Parathyroid adenoma (tissue), 2 donors: Measurements from ENCODE around the gene RPS6KA1.
"Not testable (repeated sequence)": the region's sequence is repeated elsewhere in the genome, so short reads cannot be mapped to it uniquely, and the experiment has no call there.

ENCODE experiments used
- H2AFZ ChIP-seq: fragments of 300-600 bp; sonication (generic); one replicate; pipeline ENCODE4 v1.7.0; 2017; ENCODE audit warnings: antibody characterized with exemption, mild to moderate bottlenecking
- H3K27ac ChIP-seq: fragments of 300-600 bp; sonication (generic); one replicate; pipeline ENCODE4 v1.7.0; 2017
- H3K27me3 ChIP-seq: fragments of 300-600 bp; sonication (generic); one replicate; pipeline ENCODE4 v1.7.0; 2017; ENCODE audit warnings: low read length; ENCODE audit not compliant: control insufficient read depth, insufficient read depth
- H3K36me3 ChIP-seq: fragments of 300-600 bp; sonication (generic); one replicate; pipeline ENCODE4 v1.7.0; 2017; ENCODE audit warnings: low read length; ENCODE audit not compliant: control insufficient read depth, insufficient read depth
- H3K4me1 ChIP-seq: fragments of 300-600 bp; sonication (generic); one replicate; pipeline ENCODE4 v1.7.0; 2017; ENCODE audit warnings: control low read depth
- H3K4me2 ChIP-seq: fragments of 300-600 bp; sonication (generic); one replicate; pipeline ENCODE4 v1.7.0; 2017; ENCODE audit warnings: low read length
- H3K4me3 ChIP-seq: fragments of 300-600 bp; sonication (generic); one replicate; pipeline ENCODE4 v1.7.0; 2017; ENCODE audit warnings: low read depth, low read length
- H3K79me2 ChIP-seq: fragments of 300-600 bp; sonication (generic); one replicate; pipeline ENCODE4 v1.7.0; 2017; ENCODE audit warnings: control low read depth
- H3K9ac ChIP-seq: fragments of 300-600 bp; sonication (generic); one replicate; pipeline ENCODE4 v1.7.0; 2017; ENCODE audit warnings: mild to moderate bottlenecking
- H3K9me3 ChIP-seq: fragments of 300-600 bp; sonication (generic); one replicate; pipeline ENCODE4 v1.7.0; 2017; ENCODE audit warnings: low read length; ENCODE audit not compliant: control insufficient read depth
- TF ChIP-seq, protein P1 (sequence below): fragments of 300-600 bp; sonication (generic); IDR thresholded peaks from one replicate; pipeline ENCODE4 v1.7.0; 2017; ENCODE audit warnings: antibody characterized with exemption, mild to moderate bottlenecking
- donor health status: primary hyperparathyroidism.

RPS6KA1 gene

DNA sequence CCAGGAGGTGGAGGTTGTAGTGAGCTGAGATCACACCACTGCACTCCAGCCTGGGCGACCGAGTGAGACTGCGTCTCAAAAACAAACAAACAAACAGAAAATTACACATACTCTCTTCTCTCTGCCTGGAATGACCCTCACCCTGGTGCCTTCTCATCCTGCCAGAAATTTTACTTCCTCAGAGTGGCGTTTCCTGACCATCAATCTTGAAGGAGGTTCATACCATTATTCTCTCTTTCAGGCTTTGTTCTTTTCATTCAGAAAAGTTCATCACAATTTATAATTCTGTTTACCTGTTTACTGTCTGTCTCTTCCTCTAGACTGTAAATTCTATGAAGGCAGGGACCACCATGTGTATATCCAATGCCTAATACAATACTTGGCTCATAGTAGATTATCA, 79.3 kb downstream of the RPS6KA1 start:
- no peaks in the 10 kb centered on the region for H3K79me2 ChIP-seq
- no peak overlapping the region for H2AFZ ChIP-seq
- TF ChIP-seq, protein P1, sequence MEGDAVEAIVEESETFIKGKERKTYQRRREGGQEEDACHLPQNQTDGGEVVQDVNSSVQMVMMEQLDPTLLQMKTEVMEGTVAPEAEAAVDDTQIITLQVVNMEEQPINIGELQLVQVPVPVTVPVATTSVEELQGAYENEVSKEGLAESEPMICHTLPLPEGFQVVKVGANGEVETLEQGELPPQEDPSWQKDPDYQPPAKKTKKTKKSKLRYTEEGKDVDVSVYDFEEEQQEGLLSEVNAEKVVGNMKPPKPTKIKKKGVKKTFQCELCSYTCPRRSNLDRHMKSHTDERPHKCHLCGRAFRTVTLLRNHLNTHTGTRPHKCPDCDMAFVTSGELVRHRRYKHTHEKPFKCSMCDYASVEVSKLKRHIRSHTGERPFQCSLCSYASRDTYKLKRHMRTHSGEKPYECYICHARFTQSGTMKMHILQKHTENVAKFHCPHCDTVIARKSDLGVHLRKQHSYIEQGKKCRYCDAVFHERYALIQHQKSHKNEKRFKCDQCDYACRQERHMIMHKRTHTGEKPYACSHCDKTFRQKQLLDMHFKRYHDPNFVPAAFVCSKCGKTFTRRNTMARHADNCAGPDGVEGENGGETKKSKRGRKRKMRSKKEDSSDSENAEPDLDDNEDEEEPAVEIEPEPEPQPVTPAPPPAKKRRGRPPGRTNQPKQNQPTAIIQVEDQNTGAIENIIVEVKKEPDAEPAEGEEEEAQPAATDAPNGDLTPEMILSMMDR, result no peak
- H3K9ac ChIP-seq, result no peak overlapping the region
- H3K9me3 ChIP-seq, result no peaks in the 10 kb centered on the region
- no peaks in the 10 kb centered on the region for H3K36me3 ChIP-seq
- no peaks in the 10 kb centered on the region for H3K27me3 ChIP-seq
- H3K4me3 ChIP-seq, result no peak overlapping the region
- H3K4me2 ChIP-seq, result no peak overlapping the region
- H3K4me1 ChIP-seq, result no peaks in the 10 kb centered on the region
- no peak overlapping the region for H3K27ac ChIP-seq

DNA sequence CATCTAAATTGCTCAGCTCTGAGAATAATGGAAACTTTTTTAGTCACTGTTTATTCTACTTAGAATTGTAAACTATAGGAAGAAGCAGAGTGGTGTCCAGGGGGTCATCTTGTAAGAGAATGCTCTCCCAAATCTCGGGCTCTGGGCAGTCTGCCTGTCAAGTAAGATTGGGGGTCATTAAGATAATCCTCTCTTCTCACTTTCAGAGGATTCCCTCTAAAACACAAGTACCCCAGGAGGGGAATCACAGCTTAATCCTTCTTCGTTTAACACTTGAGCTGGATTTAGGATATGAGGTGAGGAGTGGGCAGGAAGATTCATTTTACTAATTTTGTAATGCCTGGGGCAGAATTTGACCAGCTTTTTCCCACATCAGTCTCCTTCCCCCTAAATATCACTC, 81.2 kb downstream of the RPS6KA1 start:
- H3K27ac ChIP-seq, result no peak overlapping the region
- no peaks in the 10 kb centered on the region for H3K27me3 ChIP-seq
- TF ChIP-seq, protein P1, result no peak
- no peak overlapping the region for H3K4me3 ChIP-seq
- H3K4me2 ChIP-seq, result no peak overlapping the region
- no peak overlapping the region for H3K9ac ChIP-seq
- H3K4me1 ChIP-seq, result no peaks in the 10 kb centered on the region
- H3K79me2 ChIP-seq, result no peaks in the 10 kb centered on the region
- H2AFZ ChIP-seq, result no peak overlapping the region
- H3K36me3 ChIP-seq, result no peaks in the 10 kb centered on the region
- H3K9me3 ChIP-seq, result no peaks in the 10 kb centered on the region

DNA sequence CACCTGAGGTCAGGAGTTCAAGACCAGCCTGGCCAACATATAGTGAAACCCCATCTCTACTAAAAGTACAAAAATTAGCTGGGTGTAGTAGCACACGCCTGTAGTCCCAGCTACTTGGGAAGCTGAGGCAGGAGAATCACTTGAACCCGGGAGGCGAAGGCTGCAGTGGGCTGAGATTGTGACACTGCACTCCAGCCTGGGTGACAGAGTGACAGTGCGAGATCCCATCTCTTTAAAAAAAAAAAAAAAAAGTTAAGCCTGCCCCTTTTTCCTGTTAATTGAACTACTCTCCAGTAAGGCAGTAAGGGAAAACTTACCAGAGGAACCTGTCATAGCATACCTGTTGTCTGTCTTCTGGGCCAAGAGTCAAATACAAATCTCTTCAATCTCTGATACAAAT, 83.1 kb downstream of the RPS6KA1 start:
- not testable (repeated sequence) for H3K27me3 ChIP-seq, H3K27ac ChIP-seq, H2AFZ ChIP-seq, H3K4me2 ChIP-seq, H3K4me1 ChIP-seq, H3K36me3 ChIP-seq, H3K9me3 ChIP-seq, H3K79me2 ChIP-seq, H3K4me3 ChIP-seq, H3K9ac ChIP-seq

DNA sequence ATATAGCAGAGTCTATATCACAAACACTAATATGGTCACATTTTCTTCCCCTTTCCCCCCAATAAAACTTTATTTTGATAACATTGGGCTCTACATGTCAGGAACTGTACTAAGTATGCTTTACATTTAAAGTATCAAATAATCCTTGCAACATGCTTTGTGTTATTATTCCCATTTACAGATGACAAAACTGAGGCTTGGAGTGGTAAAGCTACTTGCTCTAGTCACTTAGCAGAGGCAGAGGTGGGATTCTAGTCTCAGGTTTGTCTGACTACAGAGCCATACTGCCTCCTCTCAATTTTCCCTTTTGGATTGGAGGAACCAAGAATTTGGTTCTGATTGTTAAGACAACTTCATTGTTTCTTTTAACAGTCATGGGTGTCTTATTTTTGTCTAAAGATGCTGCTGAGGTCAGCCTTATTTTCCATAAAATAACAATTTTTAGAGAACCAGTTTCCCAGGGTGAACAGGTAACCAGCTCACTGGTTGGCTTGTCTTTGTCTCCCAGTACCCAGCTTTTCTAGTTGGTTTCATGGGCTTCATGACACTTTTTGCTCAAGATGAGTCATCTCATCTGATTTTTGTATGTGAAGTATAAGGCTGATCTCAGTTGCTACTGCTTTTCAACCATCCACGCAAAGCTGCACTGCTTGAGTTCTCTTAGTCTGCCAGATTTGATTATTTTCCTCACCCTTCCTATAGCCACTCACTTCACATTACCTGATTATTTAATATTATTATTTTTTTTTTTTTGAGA, 85.3 kb downstream of the RPS6KA1 start:
- H2AFZ ChIP-seq, result no peak overlapping the region
- H3K4me3 ChIP-seq, result no peak overlapping the region
- H3K9ac ChIP-seq, result no peak overlapping the region
- no peaks in the 10 kb centered on the region for H3K27me3 ChIP-seq
- H3K27ac ChIP-seq, result no peak overlapping the region
- H3K79me2 ChIP-seq, result no peaks in the 10 kb centered on the region
- TF ChIP-seq, protein P1, result no peak
- H3K9me3 ChIP-seq, result no peaks in the 10 kb centered on the region
- no peak overlapping the region for H3K4me2 ChIP-seq
- peaks cover 4% of the 10 kb centered on the region for H3K4me1 ChIP-seq
- no peaks in the 10 kb centered on the region for H3K36me3 ChIP-seq

DNA sequence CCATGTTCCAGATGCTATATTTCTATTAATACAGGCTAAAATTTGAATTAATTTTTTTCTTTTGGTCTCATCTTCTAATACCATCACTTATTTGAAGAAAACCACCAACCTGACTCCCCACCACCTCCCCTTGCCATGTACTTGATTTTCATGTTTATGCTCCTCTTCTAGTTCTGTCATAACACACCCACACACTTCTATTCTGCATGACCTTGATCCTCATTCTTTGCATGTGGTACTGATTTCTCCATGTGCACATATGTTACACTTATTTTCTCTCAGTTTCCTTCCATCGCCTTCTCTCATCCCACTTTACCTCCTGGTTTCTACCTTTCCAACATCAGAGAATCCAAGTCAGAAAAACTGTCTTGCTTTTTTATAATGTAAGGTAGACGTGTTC, 87.3 kb downstream of the RPS6KA1 start:
- Histone ChIP-seq H2AFZ (no peak overlapping the region), H3K27ac (no peak overlapping the region), H3K4me1 (peaks cover 4% of the 10 kb centered on the region), H3K9ac (no peak overlapping the region), H3K79me2 (no peaks in the 10 kb centered on the region), H3K9me3 (no peaks in the 10 kb centered on the region), H3K4me2 (no peak overlapping the region), H3K27me3 (no peaks in the 10 kb centered on the region), H3K36me3 (no peaks in the 10 kb centered on the region), H3K4me3 (no peak overlapping the region)
- TF ChIP-seq, protein P1, result no peak
